CD4-positive, alpha-beta T cell treated with Interleukin-4 for 1 hour (primary cell): ENCODE data around the gene ZDHHC4.

Experiments
- DNase-seq, 2 donors: peaks; one replicate each; pipeline ENCODE4 v3.0.0-alpha.2; 2020 to 2022

Gene ZDHHC4

GRCh38 chr7:6637544-6638229, 60.4 kb downstream of the ZDHHC4 start:
- DNase-seq, result peak; percentile 69 to 73
